ENCODE measurements around the gene NKRF. TPM values are rescaled to one million over a fixed set of nuclear protein-coding genes. Genes with fewer than 3 reads are reported as not detected.
A peak's percentile ranks its signal among the peaks of the same experiment; 100 is the strongest.

NKRF gene
- total RNA-seq (4.3 and 5.1 TPM in 2 replicates), polyA plus RNA-seq (4.2 and 6.8 TPM in 2 replicates)

GRCh38 chrX:119606280-119607017 is at the start of gene NKRF:
Gene NKRF, minus strand, starts transcription at chrX:119606424.
- Histone ChIP-seq H3K27ac (peak within 1 kb of the TSS; percentile 78), H3K27me3 (peaks cover 4% of the 10 kb centered on the region)
- no peak for TF ChIP-seq CTCF (IDR thresholded peaks at IDR 0.05; ENCODE audit: low read depth, low read length)

DNA sequence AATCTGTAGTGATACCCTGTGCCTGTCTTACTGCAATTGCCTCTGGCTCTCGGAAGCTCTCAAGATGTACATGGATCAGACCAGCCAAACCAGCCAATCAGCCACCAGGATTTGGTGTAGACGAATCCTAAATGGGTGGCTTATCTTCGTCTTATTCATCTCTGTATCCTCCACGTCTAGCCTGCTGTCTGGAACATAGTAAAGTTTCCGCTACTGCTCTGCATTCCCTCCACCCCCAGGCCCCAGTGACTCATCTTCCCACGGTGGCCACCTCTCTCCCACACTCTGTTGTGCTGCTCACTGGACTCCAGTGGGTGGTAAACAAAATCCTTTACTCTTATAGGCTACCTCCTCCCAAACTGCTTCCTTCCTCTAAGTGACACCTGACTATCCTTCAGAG is 48.9 kb upstream of the NKRF start:
- Histone ChIP-seq H3K4me1 (ENCODE audit: low read depth) (no peaks in the 10 kb centered on the region), H3K9me3 (ENCODE audit: low read depth) (no peaks in the 10 kb centered on the region), H3K27me3 (no peaks in the 10 kb centered on the region), H3K4me3 (no peak overlapping the region), H3K36me3 (no peaks in the 10 kb centered on the region), H3K27ac (no peak overlapping the region)
- peak in 1 of 2 donors; percentile 91 for DNase-seq (ENCODE audit: low read depth in 1 of 2, low spot score in 1 of 2)
- TF ChIP-seq CTCF (IDR thresholded peaks at IDR 0.05; ENCODE audit: low read depth, low read length) = no peak

More at GRCh38 chrX:119606280-119607017, at the start of gene NKRF:
- H3K9me3 ChIP-seq (ENCODE audit: low read depth) = no peaks in the 10 kb centered on the region
- no peaks in the 10 kb centered on the region for H3K36me3 ChIP-seq
- peak within 1 kb of the TSS; percentile 86 for H3K4me3 ChIP-seq
- H3K4me1 ChIP-seq (ENCODE audit: low read depth) = no peaks in the 10 kb centered on the region
- peak; percentile 90 to 93 for DNase-seq (ENCODE audit: low read depth in 1 of 2, low spot score in 1 of 2)

GRCh38 chrX:119654112-119654531 is 47.9 kb upstream of the NKRF start:
- no peak overlapping the region for H3K4me3 ChIP-seq
- H3K27ac ChIP-seq = peak overlapping the region; percentile 75
- no peaks in the 10 kb centered on the region for H3K4me1 ChIP-seq (ENCODE audit: low read depth)
- DNase-seq (ENCODE audit: low read depth in 1 of 2, low spot score in 1 of 2) = peak; percentile 61 to 83
- no peaks in the 10 kb centered on the region for H3K27me3 ChIP-seq
- TF ChIP-seq CTCF (IDR thresholded peaks at IDR 0.05; ENCODE audit: low read depth, low read length) = peak; percentile 46
- H3K9me3 ChIP-seq (ENCODE audit: low read depth) = no peaks in the 10 kb centered on the region
- no peaks in the 10 kb centered on the region for H3K36me3 ChIP-seq

GRCh38 chrX:119648421-119648775 is 42.2 kb upstream of the NKRF start:
- no peak for DNase-seq (ENCODE audit: low read depth in 1 of 2, low spot score in 1 of 2)

More at GRCh38 chrX:119648421-119648775, 42.2 kb upstream of the NKRF start:
- H3K4me1 ChIP-seq (ENCODE audit: low read depth) = no peaks in the 10 kb centered on the region
- no peaks in the 10 kb centered on the region for H3K27me3 ChIP-seq
- no peak for TF ChIP-seq CTCF (IDR thresholded peaks at IDR 0.05; ENCODE audit: low read depth, low read length)
- no peak overlapping the region for H3K4me3 ChIP-seq
- no peak overlapping the region for H3K27ac ChIP-seq
- H3K36me3 ChIP-seq = no peaks in the 10 kb centered on the region
- no peaks in the 10 kb centered on the region for H3K9me3 ChIP-seq (ENCODE audit: low read depth)

Data from cardiac muscle cell (in vitro differentiated cells and primary cell).